HL-60 (cell line): ENCODE data around the gene ARHGEF7.

Experiments
- DNase-seq, 2 experiments: peaks; one replicate each; pipeline ENCODE4 v3.0.0-alpha.2; 2010 to 2020; ENCODE audit warnings: low read depth in 1 of 2, low spot score in 1 of 2
- H3K27ac ChIP-seq: fragments of 250-450 bp; sonication (Bioruptor Pico); replicated peaks from 2 replicates; pipeline ENCODE4 v1.5.1; 2020; ENCODE audit warnings: mild to moderate bottlenecking, moderate library complexity
- H3K27me3 ChIP-seq: fragments of 250-450 bp; sonication (Bioruptor Pico); 2 replicates; pipeline ENCODE4 v1.5.1; 2021; ENCODE audit warnings: mild to moderate bottlenecking, moderate library complexity; ENCODE audit not compliant: insufficient read depth, poor library complexity, severe bottlenecking
- H3K4me3 ChIP-seq: replicated peaks from 2 replicates; pipeline ENCODE4 v1.5.1; 2011; ENCODE audit warnings: mild to moderate bottlenecking, control low read depth, low read length; ENCODE audit not compliant: insufficient read depth
- CTCF ChIP-seq: IDR thresholded peaks from one replicate; pipeline ENCODE4 v1.5.1; 2011; ENCODE audit warnings: low read length, control low read depth, inconsistent platforms; ENCODE audit not compliant: insufficient read depth
- GABPA ChIP-seq: IDR thresholded peaks from 2 replicates; pipeline ENCODE4 v1.6.1; 2012; ENCODE audit warnings: low read depth
- POLR2AphosphoS5 ChIP-seq: IDR thresholded peaks from 2 replicates; pipeline ENCODE4 v1.6.1; 2012; ENCODE audit warnings: low read depth
- REST ChIP-seq: IDR thresholded peaks from 2 replicates; pipeline ENCODE4 v1.6.1; 2012; ENCODE audit warnings: low read depth; ENCODE audit not compliant: insufficient replicate concordance
- SPI1 ChIP-seq: IDR thresholded peaks from 2 replicates; pipeline ENCODE4 v1.6.1; 2012; ENCODE audit warnings: low read depth, mild to moderate bottlenecking, borderline replicate concordance

The ARHGEF7 gene

GRCh38 chr13:111121506-111121905 is 6.4 kb downstream of the ARHGEF7 start:
- TF ChIP-seq SPI1 (no peak), CTCF (no peak), POLR2AphosphoS5 (no peak), GABPA (no peak), REST (no peak)
- no peak for DNase-seq
- H3K4me3 ChIP-seq, result no peak overlapping the region
- H3K27me3 ChIP-seq, result peaks cover 29% of the 10 kb centered on the region
- no peak overlapping the region for H3K27ac ChIP-seq

- H3K4me3 ChIP-seq, result no peak overlapping the region
- no peak overlapping the region for H3K27ac ChIP-seq
- peaks cover 28% of the 10 kb centered on the region for H3K27me3 ChIP-seq
- no peak for DNase-seq
- TF ChIP-seq SPI1, result no peak
- TF ChIP-seq REST, result no peak
- no peak for TF ChIP-seq GABPA
- no peak for TF ChIP-seq POLR2AphosphoS5
- no peak for TF ChIP-seq CTCF
These were observed 6.9 kb downstream of the ARHGEF7 start for GRCh38 chr13:111122056-111122455.

GRCh38 chr13:111122631-111123030 is 7.5 kb downstream of the ARHGEF7 start:
- no peak for TF ChIP-seq GABPA
- TF ChIP-seq SPI1, result no peak
- TF ChIP-seq POLR2AphosphoS5, result no peak
- Histone ChIP-seq H3K27ac (no peak overlapping the region), H3K4me3 (no peak overlapping the region), H3K27me3 (peaks cover 22% of the 10 kb centered on the region)
- no peak for DNase-seq

- Histone ChIP-seq H3K27me3 (peaks cover 16% of the 10 kb centered on the region), H3K4me3 (no peak overlapping the region), H3K27ac (no peak overlapping the region)
- no peak for DNase-seq
- no peak for TF ChIP-seq CTCF
- no peak for TF ChIP-seq REST
- TF ChIP-seq POLR2AphosphoS5, result no peak
- no peak for TF ChIP-seq SPI1
These were observed 8.1 kb downstream of the ARHGEF7 start for GRCh38 chr13:111123221-111123620.
